Lower leg skin (tissue), 4 donors: ENCODE data around the gene LIME1. TPM values are rescaled to one million over a fixed set of nuclear protein-coding genes. Genes with fewer than 3 reads are reported as not detected.

ENCODE experiments used
- DNase-seq, 2 donors: peaks; one replicate each; pipeline ENCODE4 v3.0.0-alpha.2; 2019; ENCODE audit warnings: low spot score in 2 of 2
- H3K4me3 ChIP-seq: fragments of 200-600 bp; sonication (generic); 2 replicates; pipeline ENCODE4 v1.5.1; 2017; ENCODE audit warnings: mild to moderate bottlenecking, low read depth; ENCODE audit not compliant: poor library complexity, severe bottlenecking
- POLR2A ChIP-seq, 2 donors: fragments of 450-650 bp; IDR thresholded peaks; one replicate each; pipeline ENCODE4 v1.6.1; 2016 to 2017; ENCODE audit warnings: antibody characterized with exemption in 2 of 2, mild to moderate bottlenecking in 1 of 2, moderate library complexity in 1 of 2
- WGBS, 2 donors: methylation state at CpG; one replicate each; pipeline ENCODE4 v1.1.5; 2018; 5-methylcytosine and 5-hydroxymethylcytosine counted together
- intact Hi-C: fragments of 100-400 bp; cut with DNase I; formaldehyde crosslinking; loops from one replicate; pipeline ENCODE4 v1.15.0; 2023; ENCODE audit warnings: low total_unique reads
- total RNA-seq, 4 donors: library from RNA; depleted of rRNA; stranded (reverse); fragments of >200 nt; gene quantifications; one replicate each; pipeline ENCODE4 v1.1.0, GENCODE V29; 2016
- TF ChIP-seq, protein P1 (sequence below), 3 donors: fragments of 450-650 bp; IDR thresholded peaks; one replicate each; pipeline ENCODE4 v1.5.1; 2016; ENCODE audit warnings: antibody characterized with exemption in 3 of 3, mild to moderate bottlenecking in 3 of 3, moderate library complexity in 2 of 3

Gene LIME1
- total RNA-seq, 4 donors from 2014 or later, result 17.8 to 26.3 (median 21.8) TPM

DNA sequence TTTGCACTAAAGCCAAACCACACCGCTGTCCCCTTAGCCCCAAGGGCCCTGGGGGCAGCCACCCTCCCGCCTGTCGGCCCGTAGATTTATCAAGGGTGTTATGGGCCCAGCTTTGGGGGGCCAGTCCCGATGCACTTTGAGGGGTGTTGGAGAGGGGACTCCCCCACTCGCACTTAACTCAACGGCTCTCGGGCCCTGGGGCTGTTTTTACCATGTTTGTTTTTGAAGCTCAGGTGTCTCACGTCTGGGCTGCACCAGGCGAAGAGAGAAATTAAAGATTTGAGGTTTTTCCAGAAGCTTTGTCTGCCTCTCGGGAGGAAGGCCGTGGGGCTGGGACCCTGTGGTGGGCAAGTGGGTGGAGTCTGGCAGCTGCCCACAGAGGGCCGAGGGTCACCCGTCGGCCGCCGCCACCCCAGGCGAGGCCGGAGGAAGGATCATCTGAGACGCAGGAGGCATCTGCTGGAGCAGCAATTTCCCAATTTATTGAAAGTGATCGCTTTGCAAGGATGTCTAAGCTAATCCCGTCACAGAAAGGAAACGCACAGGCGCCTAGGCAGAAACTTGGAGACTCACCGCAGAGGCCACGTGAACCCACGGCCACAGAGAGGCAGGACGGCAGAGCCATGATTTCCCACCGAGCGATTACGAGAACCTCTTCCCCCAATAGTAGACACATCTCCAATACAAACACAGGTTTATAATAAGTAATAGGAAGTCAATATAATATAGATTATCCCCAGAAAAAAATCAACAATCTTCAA, 6.9 kb downstream of the LIME1 start:
- no peak overlapping the region for H3K4me3 ChIP-seq
- no peak for TF ChIP-seq POLR2A (IDR thresholded peaks at IDR 0.05)
- TF ChIP-seq, protein P1, sequence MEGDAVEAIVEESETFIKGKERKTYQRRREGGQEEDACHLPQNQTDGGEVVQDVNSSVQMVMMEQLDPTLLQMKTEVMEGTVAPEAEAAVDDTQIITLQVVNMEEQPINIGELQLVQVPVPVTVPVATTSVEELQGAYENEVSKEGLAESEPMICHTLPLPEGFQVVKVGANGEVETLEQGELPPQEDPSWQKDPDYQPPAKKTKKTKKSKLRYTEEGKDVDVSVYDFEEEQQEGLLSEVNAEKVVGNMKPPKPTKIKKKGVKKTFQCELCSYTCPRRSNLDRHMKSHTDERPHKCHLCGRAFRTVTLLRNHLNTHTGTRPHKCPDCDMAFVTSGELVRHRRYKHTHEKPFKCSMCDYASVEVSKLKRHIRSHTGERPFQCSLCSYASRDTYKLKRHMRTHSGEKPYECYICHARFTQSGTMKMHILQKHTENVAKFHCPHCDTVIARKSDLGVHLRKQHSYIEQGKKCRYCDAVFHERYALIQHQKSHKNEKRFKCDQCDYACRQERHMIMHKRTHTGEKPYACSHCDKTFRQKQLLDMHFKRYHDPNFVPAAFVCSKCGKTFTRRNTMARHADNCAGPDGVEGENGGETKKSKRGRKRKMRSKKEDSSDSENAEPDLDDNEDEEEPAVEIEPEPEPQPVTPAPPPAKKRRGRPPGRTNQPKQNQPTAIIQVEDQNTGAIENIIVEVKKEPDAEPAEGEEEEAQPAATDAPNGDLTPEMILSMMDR (IDR thresholded peaks at IDR 0.05), result no peak
- no peak for DNase-seq
- intact Hi-C loops, result no loop called here
- 82 to 86% methylated on average over 31 of the region's 31 CpGs for WGBS, 2 donors

DNA sequence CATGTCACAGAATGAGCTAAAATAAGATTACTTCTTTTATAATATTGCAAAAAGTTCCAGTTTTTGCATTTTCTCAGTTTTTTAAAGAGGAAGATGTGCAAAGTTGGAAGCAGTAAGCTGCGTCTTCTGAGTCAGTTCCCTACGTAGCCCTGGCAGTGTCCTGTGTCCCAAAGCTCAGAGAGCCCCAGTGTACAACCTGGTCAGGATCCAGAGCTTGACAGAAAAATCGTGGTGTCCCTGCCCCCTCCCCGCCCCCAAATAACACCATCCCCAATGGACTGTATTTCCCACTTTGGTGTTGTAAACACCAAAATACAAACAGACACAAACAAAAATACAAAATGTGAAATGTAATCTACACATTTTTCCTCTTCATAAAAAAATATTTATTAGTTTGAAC, 7.7 kb downstream of the LIME1 start:
- H3K4me3 ChIP-seq, result no peak overlapping the region
- intact Hi-C loops, result no loop called here
- TF ChIP-seq POLR2A (IDR thresholded peaks at IDR 0.05), result no peak
- TF ChIP-seq, protein P1 (IDR thresholded peaks at IDR 0.05), result no peak
- no peak for DNase-seq
- 67 to 72% methylated on average over 4 of the region's 4 CpGs for WGBS, 2 donors

DNA sequence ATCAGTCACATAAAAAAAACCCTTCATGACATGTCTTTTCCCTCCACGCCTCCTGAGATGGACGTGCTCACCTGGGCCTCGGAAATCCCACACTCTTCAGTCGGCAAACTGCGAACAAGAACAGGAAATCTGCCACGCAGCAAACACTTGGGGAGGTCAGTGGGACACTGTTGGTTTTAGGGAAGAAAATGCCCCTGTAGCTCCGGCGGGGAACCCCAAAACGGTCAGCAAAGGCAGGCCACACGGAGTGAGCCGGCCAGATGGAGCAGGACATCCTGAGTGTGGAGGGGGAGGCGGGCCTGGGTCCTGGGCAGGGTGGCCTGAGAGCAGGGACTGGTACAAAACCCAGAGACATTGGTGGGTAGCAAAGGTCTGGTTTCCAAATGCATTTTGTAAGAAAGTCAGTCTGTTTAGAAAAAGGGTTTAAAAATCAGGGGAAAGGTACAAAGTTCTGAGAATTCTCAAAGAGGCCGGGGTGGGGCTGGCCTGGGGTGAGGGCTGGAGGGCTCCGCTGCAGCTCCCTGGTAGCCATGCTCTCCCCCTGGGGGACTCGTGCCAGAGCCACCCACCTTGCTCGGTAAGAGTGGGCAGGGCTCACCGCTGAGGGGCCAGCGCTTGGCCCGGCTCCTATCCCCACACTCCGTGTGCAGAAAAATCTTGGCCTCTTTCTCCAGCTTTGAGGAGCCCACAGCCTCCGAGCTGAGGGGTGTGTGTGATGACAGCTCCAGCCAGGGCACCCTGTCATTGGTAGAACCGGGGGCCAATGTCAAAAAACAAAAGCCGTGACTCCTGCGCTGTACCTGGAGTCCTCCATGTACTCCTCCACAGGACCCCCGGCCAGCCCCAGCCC, 8.3 kb downstream of the LIME1 start:
- intact Hi-C loops, result no loop called here
- no peak overlapping the region for H3K4me3 ChIP-seq
- TF ChIP-seq, protein P1 (IDR thresholded peaks at IDR 0.05), result no peak
- no peak for TF ChIP-seq POLR2A (IDR thresholded peaks at IDR 0.05)
- DNase-seq, result no peak
- 72% methylated on average over 25 of the region's 25 CpGs for WGBS, 2 donors

DNA sequence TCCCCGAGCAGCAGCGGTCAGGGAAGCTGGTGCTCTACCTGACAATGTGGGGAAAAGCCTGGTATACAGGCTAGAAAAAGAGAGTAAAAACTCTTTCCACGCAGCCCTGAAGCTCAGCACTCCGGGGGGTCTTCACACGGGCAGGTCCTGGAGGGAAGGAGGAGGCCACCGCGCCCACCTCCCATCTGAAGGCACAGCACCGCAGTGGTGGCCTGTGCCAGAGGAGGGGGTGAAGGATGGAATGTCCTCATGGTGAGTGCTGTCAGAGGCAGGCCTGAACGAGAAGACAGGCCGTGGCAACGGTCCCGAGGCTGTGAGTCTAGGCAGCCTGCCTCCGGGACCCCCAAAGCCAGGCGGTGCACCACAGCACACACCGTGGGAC, 9.0 kb downstream of the LIME1 start:
- WGBS, 2 donors, result 49 to 53% methylated on average over 12 to 15 of the region's 15 CpGs
- H3K4me3 ChIP-seq, result no peak overlapping the region
- DNase-seq, result no peak
- no peak for TF ChIP-seq POLR2A (IDR thresholded peaks at IDR 0.05)
- TF ChIP-seq, protein P1 (IDR thresholded peaks at IDR 0.05), result no peak
- intact Hi-C loops, result no loop called here

DNA sequence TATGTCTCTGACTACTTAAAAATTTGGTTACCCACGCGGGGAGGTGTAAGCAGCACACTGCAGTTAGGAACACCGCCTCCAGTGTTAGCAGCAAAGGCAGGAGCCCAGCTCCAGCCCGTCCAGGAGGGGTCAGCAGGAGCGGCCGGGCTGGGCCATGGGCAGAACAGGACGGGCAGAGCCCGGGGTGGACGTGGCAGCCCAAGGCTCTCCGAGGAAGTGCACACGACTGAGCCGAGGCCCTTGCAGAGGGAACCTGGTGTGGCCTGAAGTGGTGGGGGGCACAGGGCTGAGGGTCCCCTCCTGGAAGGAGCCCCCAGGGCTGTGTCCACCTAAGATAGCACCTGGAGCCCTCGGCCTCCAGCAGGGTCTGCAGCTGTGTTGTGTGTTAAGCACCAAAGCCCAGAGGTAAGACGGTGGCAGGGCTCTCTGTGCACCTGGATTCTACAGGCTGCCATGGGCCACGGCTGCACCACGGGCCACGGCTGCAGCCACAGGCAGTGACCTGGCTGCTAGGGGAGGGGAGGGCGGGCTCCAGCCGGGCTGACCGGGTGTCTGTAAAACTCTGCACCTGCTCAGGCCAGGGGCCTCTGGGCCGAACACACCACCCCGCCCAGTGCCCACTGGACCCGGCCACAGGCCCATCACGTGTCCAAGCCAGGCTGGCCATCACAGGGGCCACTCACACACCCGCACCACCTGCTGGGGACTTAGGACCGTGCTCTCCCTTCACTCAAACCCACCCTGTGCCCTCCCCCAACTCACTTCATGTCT, 9.7 kb downstream of the LIME1 start:
- DNase-seq, result no peak
- intact Hi-C loops, result no loop called here
- 84 to 85% methylated on average over 17 to 26 of the region's 26 CpGs for WGBS, 2 donors
- no peak overlapping the region for H3K4me3 ChIP-seq
- no peak for TF ChIP-seq POLR2A (IDR thresholded peaks at IDR 0.05)
- TF ChIP-seq, protein P1 (IDR thresholded peaks at IDR 0.05), result no peak
